ENCODE measurements around the gene SFMBT1. TPM values are rescaled to one million over a fixed set of nuclear protein-coding genes. Genes with fewer than 3 reads are reported as not detected.
A peak's percentile ranks its signal among the peaks of the same experiment; 100 is the strongest.
"Not testable (repeated sequence)": the region's sequence is repeated elsewhere in the genome, so short reads cannot be mapped to it uniquely, and the experiment has no call there.

SFMBT1 gene
- total and polyA plus RNA-seq, 5 donors from 2014 or later, result 13.1 to 31.4 (median 16.7) TPM

DNA sequence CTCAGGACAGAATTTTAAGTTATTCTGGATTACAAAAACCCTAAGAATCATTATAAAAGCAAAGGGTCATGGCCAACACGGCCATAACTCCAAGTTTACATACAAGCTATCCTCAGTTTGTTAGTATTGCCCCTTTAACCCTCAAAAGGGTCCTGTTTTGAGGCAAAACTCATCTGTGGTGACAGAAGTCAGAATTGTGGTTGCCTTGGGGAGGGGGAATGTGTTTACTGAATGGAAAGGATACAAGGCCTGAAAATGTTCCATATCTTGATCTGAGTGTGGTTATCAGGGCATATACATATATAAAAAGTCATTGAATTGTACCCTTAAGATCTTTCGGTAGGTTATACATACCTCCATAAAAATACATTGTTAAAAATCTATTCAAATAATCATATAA, 2.1 kb downstream of the SFMBT1 start:
- Histone ChIP-seq H3K9me3 (ENCODE audit: control insufficient read depth in 2 of 2, low read length in 2 of 2) (no peaks in the 10 kb centered on the region), H3K36me3 (ENCODE audit: control insufficient read depth, insufficient read depth, low read length) (no peaks in the 10 kb centered on the region), H3K4me1 (ENCODE audit: control insufficient read depth, insufficient read depth, low read length, poor library complexity, severe bottlenecking) (peaks cover 26% of the 10 kb centered on the region), H3K27me3 (ENCODE audit: control insufficient read depth, insufficient read depth, low read length) (no peaks in the 10 kb centered on the region), H3K4me3 (ENCODE audit: low read depth, low read length) (peak overlapping the region; percentile 93), H3K27ac (ENCODE audit: insufficient read depth, low read length, poor library complexity, severe bottlenecking) (peak overlapping the region; percentile 86)
- peak overlapping the region in 2 of 3 donors; percentile 50 to 87 for H3K27ac Mint-ChIP-seq
- DNase-seq (no peak), ATAC-seq (ENCODE audit: low read depth in 2 of 2) (no peak)
- H3K4me1 Mint-ChIP-seq, result peaks cover 34 to 59% (median 43%) of the 10 kb centered on the region in 4 donors
- H3K27me3 Mint-ChIP-seq, result peaks cover 10% of the 10 kb centered on the region
- peaks cover 0 to 2% (median 0%) of the 10 kb centered on the region in 7 donors for H3K9me3 Mint-ChIP-seq
- H3K36me3 Mint-ChIP-seq, result peaks cover 4% of the 10 kb centered on the region
- H3K4me3 Mint-ChIP-seq, result peak overlapping the region; percentile 95 to 98 (median 96)

DNA sequence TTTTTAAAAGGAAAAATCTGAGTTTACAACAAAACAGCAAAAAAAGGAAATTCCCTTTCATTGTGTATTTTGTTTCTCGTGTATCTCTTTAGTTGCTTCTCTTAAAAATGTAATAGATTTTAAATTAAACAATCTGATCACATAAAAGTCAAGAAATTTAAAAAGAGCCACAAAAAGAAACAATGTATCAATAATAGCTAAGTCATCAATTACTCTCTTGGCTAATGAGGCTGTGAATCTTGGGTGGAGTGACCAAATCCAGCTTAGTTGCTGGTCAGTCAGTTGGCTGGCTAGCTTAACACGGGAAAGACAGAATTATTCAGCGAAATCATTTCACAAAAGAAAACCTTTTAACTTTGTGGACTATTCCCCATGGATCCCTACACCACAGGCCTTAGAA, 3.2 kb downstream of the SFMBT1 start:
- H3K36me3 ChIP-seq (ENCODE audit: control insufficient read depth, insufficient read depth, low read length), result no peaks in the 10 kb centered on the region
- no peak overlapping the region for H3K27ac ChIP-seq (ENCODE audit: insufficient read depth, low read length, poor library complexity, severe bottlenecking)
- Mint-ChIP-seq H3K4me1 (peaks cover 41 to 65% (median 50%) of the 10 kb centered on the region in 4 donors), H3K27me3 (peaks cover 10% of the 10 kb centered on the region), H3K27ac (peak overlapping the region; percentile 28 to 52 (median 50)), H3K36me3 (peaks cover 4% of the 10 kb centered on the region), H3K9me3 (peaks cover 0 to 2% (median 0%) of the 10 kb centered on the region in 7 donors), H3K4me3 (peak overlapping the region in 3 of 4 donors; percentile 42 to 98 (median 97))
- H3K4me1 ChIP-seq (ENCODE audit: control insufficient read depth, insufficient read depth, low read length, poor library complexity, severe bottlenecking), result peaks cover 30% of the 10 kb centered on the region
- H3K27me3 ChIP-seq (ENCODE audit: control insufficient read depth, insufficient read depth, low read length), result no peaks in the 10 kb centered on the region
- DNase-seq, result no peak
- no peak for ATAC-seq (ENCODE audit: low read depth in 2 of 2)
- H3K4me3 ChIP-seq (ENCODE audit: low read depth, low read length), result peak overlapping the region; percentile 93
- no peaks in the 10 kb centered on the region for H3K9me3 ChIP-seq (ENCODE audit: control insufficient read depth in 2 of 2, low read length in 2 of 2)

DNA sequence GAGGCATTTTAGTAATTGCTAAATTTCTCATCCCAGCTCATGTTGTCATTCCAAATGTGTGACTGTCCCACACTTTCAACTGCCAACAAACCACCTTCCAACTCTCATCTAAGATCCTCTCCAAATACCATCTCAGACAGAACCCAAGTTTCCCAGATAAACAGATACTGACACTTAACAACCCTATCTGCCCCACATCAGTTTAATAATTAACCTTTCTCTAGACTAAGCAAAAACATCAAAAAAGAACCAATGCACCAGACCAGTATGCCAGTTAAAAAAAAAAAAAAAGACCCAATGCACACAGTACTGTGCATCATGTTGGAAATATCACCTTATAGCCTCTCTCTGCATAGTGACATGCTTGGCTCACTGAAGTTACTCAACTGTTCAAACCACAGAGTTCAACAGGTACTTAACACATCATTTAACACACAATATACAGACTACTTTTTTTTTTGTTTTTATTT, 5.5 kb downstream of the SFMBT1 start:
- Histone ChIP-seq H3K36me3 (ENCODE audit: control insufficient read depth, insufficient read depth, low read length) (no peaks in the 10 kb centered on the region), H3K9me3 (ENCODE audit: control insufficient read depth in 2 of 2, low read length in 2 of 2) (no peaks in the 10 kb centered on the region), H3K27me3 (ENCODE audit: control insufficient read depth, insufficient read depth, low read length) (no peaks in the 10 kb centered on the region), H3K27ac (ENCODE audit: insufficient read depth, low read length, poor library complexity, severe bottlenecking) (no peak overlapping the region), H3K4me3 (ENCODE audit: low read depth, low read length) (peak overlapping the region; percentile 30), H3K4me1 (ENCODE audit: control insufficient read depth, insufficient read depth, low read length, poor library complexity, severe bottlenecking) (peaks cover 34% of the 10 kb centered on the region)
- peak overlapping the region in 2 of 4 donors; percentile 0 to 57 for H3K4me3 Mint-ChIP-seq
- DNase-seq (no peak), ATAC-seq (ENCODE audit: low read depth in 2 of 2) (no peak)
- peaks cover 50 to 73% (median 57%) of the 10 kb centered on the region in 4 donors for H3K4me1 Mint-ChIP-seq
- H3K36me3 Mint-ChIP-seq, result peaks cover 9% of the 10 kb centered on the region
- H3K27me3 Mint-ChIP-seq, result peaks cover 4% of the 10 kb centered on the region
- H3K9me3 Mint-ChIP-seq, result peaks cover 0 to 2% (median 0%) of the 10 kb centered on the region in 7 donors
- no peak overlapping the region for H3K27ac Mint-ChIP-seq

DNA sequence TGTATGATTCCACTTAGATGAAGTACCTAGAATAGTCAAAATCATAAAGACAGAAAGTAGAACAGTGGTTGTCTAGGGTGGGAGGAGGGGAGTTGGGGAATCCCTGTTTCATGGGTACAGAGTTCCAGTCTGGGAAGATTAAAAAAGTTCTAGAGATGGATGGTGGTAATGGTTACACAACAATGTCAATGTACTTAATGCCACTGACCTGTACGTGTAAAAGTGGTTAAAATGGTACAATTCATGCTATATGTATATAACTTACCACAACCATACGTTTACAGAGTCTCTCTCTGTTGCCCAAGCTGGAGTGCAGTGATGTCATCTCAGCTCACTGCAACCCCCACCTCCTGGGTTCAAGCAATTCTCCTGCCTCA, 6.5 kb downstream of the SFMBT1 start:
- H3K4me1 Mint-ChIP-seq, result peaks cover 47 to 75% (median 54%) of the 10 kb centered on the region in 4 donors
- no peaks in the 10 kb centered on the region for H3K27me3 ChIP-seq (ENCODE audit: control insufficient read depth, insufficient read depth, low read length)
- H3K4me1 ChIP-seq (ENCODE audit: control insufficient read depth, insufficient read depth, low read length, poor library complexity, severe bottlenecking), result peaks cover 38% of the 10 kb centered on the region
- H3K9me3 Mint-ChIP-seq, result no peaks in the 10 kb centered on the region
- peaks cover 9% of the 10 kb centered on the region for H3K36me3 Mint-ChIP-seq
- H3K27me3 Mint-ChIP-seq, result no peaks in the 10 kb centered on the region
- H3K4me3 Mint-ChIP-seq, result no peak overlapping the region
- ATAC-seq (ENCODE audit: low read depth in 2 of 2) (no peak), DNase-seq (no peak)
- no peaks in the 10 kb centered on the region for H3K36me3 ChIP-seq (ENCODE audit: control insufficient read depth, insufficient read depth, low read length)
- no peaks in the 10 kb centered on the region for H3K9me3 ChIP-seq (ENCODE audit: control insufficient read depth in 2 of 2, low read length in 2 of 2)
- H3K4me3 ChIP-seq (ENCODE audit: low read depth, low read length), result no peak overlapping the region
- no peak overlapping the region for H3K27ac ChIP-seq (ENCODE audit: insufficient read depth, low read length, poor library complexity, severe bottlenecking)
- no peak overlapping the region for H3K27ac Mint-ChIP-seq

DNA sequence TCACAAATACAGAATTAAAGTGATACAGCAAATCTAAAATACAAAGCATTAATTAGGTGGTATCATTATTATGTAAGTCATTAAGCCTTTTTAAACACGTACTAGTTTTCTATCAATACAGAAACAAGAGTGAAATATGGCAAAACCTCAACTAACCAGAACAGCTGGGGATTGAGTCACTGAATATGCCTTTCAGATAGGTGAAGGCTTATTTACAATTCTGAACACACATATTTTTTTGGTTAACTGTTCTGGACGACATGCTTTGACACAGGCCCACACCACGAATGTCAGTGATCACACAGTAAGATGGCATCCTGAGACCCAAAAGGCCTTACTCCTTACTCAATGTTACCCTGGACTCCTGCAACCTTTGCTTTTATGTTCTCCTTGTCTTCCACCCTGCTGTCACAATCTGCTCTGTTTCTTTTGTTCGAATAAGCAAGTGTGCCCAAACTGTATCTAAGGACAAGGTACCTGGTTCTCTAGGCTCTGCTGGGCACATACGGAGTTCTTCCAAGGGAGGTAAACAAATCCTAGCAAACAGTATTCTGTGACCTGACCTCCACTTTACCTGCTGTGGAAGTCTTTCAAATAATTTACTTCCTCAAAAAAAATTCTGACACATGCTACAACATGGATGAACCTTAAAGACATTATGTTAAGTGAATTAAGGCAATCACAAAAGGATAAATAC, 7.0 kb downstream of the SFMBT1 start:
- peak overlapping the region; percentile 7 to 21 (median 15) for H3K27ac Mint-ChIP-seq
- H3K9me3 Mint-ChIP-seq, result no peaks in the 10 kb centered on the region
- no peaks in the 10 kb centered on the region for H3K9me3 ChIP-seq (ENCODE audit: control insufficient read depth in 2 of 2, low read length in 2 of 2)
- ATAC-seq (ENCODE audit: low read depth in 2 of 2), result no peak
- H3K36me3 ChIP-seq (ENCODE audit: control insufficient read depth, insufficient read depth, low read length), result no peaks in the 10 kb centered on the region
- peaks cover 43 to 69% (median 50%) of the 10 kb centered on the region in 4 donors for H3K4me1 Mint-ChIP-seq
- H3K4me3 ChIP-seq (ENCODE audit: low read depth, low read length), result no peak overlapping the region
- H3K27ac ChIP-seq (ENCODE audit: insufficient read depth, low read length, poor library complexity, severe bottlenecking), result no peak overlapping the region
- no peaks in the 10 kb centered on the region for H3K27me3 Mint-ChIP-seq
- H3K27me3 ChIP-seq (ENCODE audit: control insufficient read depth, insufficient read depth, low read length), result no peaks in the 10 kb centered on the region
- peaks cover 33% of the 10 kb centered on the region for H3K4me1 ChIP-seq (ENCODE audit: control insufficient read depth, insufficient read depth, low read length, poor library complexity, severe bottlenecking)
- peak overlapping the region in 1 of 4 donors; percentile 3 for H3K4me3 Mint-ChIP-seq
- peaks cover 9% of the 10 kb centered on the region for H3K36me3 Mint-ChIP-seq
- no peak for DNase-seq

DNA sequence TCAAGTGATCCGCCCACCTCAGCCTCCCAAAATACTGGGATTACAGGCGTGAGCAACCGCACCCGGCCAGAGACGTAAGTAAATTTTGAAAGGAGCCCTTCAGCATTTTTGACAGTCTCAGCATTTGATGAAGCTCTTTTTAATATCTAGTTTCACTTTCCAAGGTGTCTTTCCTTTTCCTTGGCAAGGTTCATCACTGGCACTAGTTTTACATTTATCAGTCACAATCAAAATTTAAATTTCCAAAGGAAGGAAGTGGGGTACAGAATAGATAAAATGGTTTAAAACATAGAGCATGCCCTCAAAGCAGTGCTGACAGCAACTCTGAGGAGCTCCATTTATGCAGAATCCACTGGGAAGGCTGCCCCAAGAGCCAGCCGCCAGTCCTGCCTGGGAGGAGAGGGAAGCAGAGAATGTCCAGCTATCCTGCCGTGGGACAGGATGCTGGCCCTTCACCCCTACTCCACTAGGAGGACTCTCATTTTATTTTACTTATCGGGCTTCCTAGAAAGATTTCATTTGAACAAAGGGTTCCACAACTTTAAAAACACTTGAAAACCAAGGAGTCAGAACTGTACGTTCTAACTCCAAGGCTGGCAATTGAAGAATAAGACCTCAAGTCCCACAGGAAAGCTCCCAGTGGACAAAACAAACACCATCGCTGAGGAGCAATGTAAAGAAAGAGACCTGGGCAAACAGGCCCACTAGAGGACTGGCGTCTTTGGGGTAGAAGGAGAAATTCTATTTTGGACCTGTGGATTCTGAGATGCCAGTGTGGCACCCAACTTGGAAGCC, 9.9 kb downstream of the SFMBT1 start:
- Mint-ChIP-seq H3K36me3 (peaks cover 9% of the 10 kb centered on the region), H3K4me1 (peaks cover 35 to 67% (median 45%) of the 10 kb centered on the region in 4 donors), H3K27ac (peak overlapping the region; percentile 25 to 87 (median 68)), H3K4me3 (peak overlapping the region in 3 of 4 donors; percentile 34 to 53 (median 41)), H3K9me3 (no peaks in the 10 kb centered on the region), H3K27me3 (no peaks in the 10 kb centered on the region)
- Histone ChIP-seq H3K9me3 (ENCODE audit: control insufficient read depth in 2 of 2, low read length in 2 of 2) (no peaks in the 10 kb centered on the region), H3K4me1 (ENCODE audit: control insufficient read depth, insufficient read depth, low read length, poor library complexity, severe bottlenecking) (peaks cover 39% of the 10 kb centered on the region), H3K4me3 (ENCODE audit: low read depth, low read length) (no peak overlapping the region), H3K36me3 (ENCODE audit: control insufficient read depth, insufficient read depth, low read length) (no peaks in the 10 kb centered on the region), H3K27me3 (ENCODE audit: control insufficient read depth, insufficient read depth, low read length) (no peaks in the 10 kb centered on the region), H3K27ac (ENCODE audit: insufficient read depth, low read length, poor library complexity, severe bottlenecking) (no peak overlapping the region)
- ATAC-seq (ENCODE audit: low read depth in 2 of 2), result no peak
- DNase-seq, result no peak

DNA sequence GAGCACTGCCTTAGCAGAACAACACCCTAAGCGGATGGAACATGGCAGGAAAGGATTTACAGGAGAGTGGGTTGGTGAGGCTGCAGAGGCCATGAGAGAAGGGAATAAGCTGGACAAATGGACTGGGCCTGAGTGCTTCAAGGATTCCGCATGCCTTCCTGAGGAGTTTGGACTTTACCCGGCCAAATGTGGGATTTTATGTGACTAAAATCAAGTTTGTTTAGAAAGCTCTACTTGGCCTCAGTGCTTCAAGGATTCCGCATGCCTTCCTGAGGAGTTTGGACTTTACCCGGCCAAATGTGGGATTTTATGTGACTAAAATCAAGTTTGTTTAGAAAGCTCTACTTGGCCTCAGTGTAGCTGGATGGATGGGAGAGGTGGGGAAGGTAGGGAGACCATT, 10.9 kb downstream of the SFMBT1 start:
- peaks cover 40% of the 10 kb centered on the region for H3K4me1 ChIP-seq (ENCODE audit: control insufficient read depth, insufficient read depth, low read length, poor library complexity, severe bottlenecking)
- not testable (repeated sequence) for H3K4me3 ChIP-seq (ENCODE audit: low read depth, low read length); H3K27ac ChIP-seq (ENCODE audit: insufficient read depth, low read length, poor library complexity, severe bottlenecking); H3K36me3 ChIP-seq (ENCODE audit: control insufficient read depth, insufficient read depth, low read length); H3K27me3 ChIP-seq (ENCODE audit: control insufficient read depth, insufficient read depth, low read length); ATAC-seq (ENCODE audit: low read depth in 2 of 2); DNase-seq; H3K4me3 Mint-ChIP-seq; H3K9me3 Mint-ChIP-seq; H3K27me3 Mint-ChIP-seq; H3K36me3 Mint-ChIP-seq; H3K9me3 ChIP-seq (ENCODE audit: control insufficient read depth in 2 of 2, low read length in 2 of 2)
- Mint-ChIP-seq H3K27ac (peak overlapping the region in 2 of 3 donors; percentile 25 to 33), H3K4me1 (peaks cover 34 to 67% (median 44%) of the 10 kb centered on the region in 4 donors)

All from CD4-positive, CD25-positive, alpha-beta regulatory T cell (primary cell).